K562 (cell line): ENCODE results near the gene ACHE. TPM values are rescaled to one million over a fixed set of nuclear protein-coding genes. Genes with fewer than 3 reads are reported as not detected.

Source experiments
- ATAC-seq: fragments of 200-7000 bp; cut with Tn5 transposase; 3 replicates; pipeline ENCODE4 v1.9.1; 2020; ENCODE audit warnings: moderate library complexity
- BruUV-seq: library from RNA; stranded (reverse); fragments of 400-500 nt; replicated peaks from 2 replicates; lab custom pipeline; 2021; lab: Mats Ljungman, UMichigan
- CTCF ChIA-PET: fragments of 300-600 bp; formaldehyde crosslinking; extraction: SDS; loops from one replicate; lab custom pipeline; 2021; ENCODE audit warnings: low intra/inter-chr PET ratio; lab: Yijun Ruan, JAX
- POLR2A ChIA-PET: fragments of 300-600, 350-650 bp; sonication (Branson Sonifier 250); formaldehyde crosslinking; extraction: SDS; loops from one replicate; lab custom pipeline; 2021; ENCODE audit warnings: antibody characterized with exemption, inconsistent platforms; lab: Yijun Ruan, JAX
- DNase-seq, 4 experiments: peaks; one replicate each; pipeline versions ENCODE4 v3.0.0 to v3.0.0-alpha.2; 2011 to 2018; ENCODE audit warnings: low spot score in 3 of 4, mixed read lengths in 3 of 4; ENCODE audit errors: extremely low read depth in 1 of 4
- FAIRE-seq: peaks from 2 replicates; lab custom pipeline; 2011; peaks lifted over from hg19 to GRCh38; lab: Jason Lieb, UNC
- H2AFZ ChIP-seq: 2 replicates; pipeline ENCODE4 v1.6.0; 2011; ENCODE audit warnings: low read depth, low read length, control low read depth, inconsistent platforms
- H3K27ac ChIP-seq: fragments of 200-600 bp; 3 replicates; pipeline ENCODE4 v1.8.0; 2011; ENCODE audit warnings: low read depth, mild to moderate bottlenecking, control low read depth, inconsistent platforms, low read length, moderate library complexity, mixed read lengths; ENCODE audit errors: extremely low read depth
- H3K27me3 ChIP-seq, 2 experiments: fragments of 300-600 bp in 1 of 2; 2 replicates in 1 of 2; 3 replicates in 1 of 2; pipeline versions ENCODE4 v1.6.0 to v1.8.0; 2011; ENCODE audit warnings: inconsistent platforms in 2 of 2, low read length in 2 of 2, mild to moderate bottlenecking in 1 of 2, mixed read lengths in 1 of 2, moderate library complexity in 1 of 2; ENCODE audit not compliant: control insufficient read depth in 2 of 2, insufficient read depth in 2 of 2
- H3K36me3 ChIP-seq: fragments of 300-600 bp; 3 replicates; pipeline ENCODE4 v1.8.0; 2011; ENCODE audit warnings: mild to moderate bottlenecking, low read length, inconsistent platforms; ENCODE audit not compliant: control insufficient read depth, insufficient read depth
- H3K4me1 ChIP-seq, 2 experiments: fragments of 200-600 bp in 1 of 2; replicated peaks in 1 of 2; 2 replicates in 1 of 2; 3 replicates in 1 of 2; pipeline versions ENCODE4 v1.5.1 to v1.8.0; 2011; ENCODE audit warnings: inconsistent platforms in 2 of 2, low read length in 2 of 2, mild to moderate bottlenecking in 1 of 2, mixed read lengths in 1 of 2, moderate library complexity in 1 of 2; ENCODE audit not compliant: control insufficient read depth in 2 of 2, insufficient read depth in 2 of 2
- H3K4me2 ChIP-seq: 2 replicates; pipeline ENCODE4 v1.6.1; 2011; ENCODE audit warnings: low read length, control low read depth, inconsistent platforms, mixed read lengths; ENCODE audit not compliant: insufficient read depth
- H3K4me3 ChIP-seq: fragments of 200-600 bp; sonication (generic), shearing (Covaris generic); 2 replicates; pipeline ENCODE4 v1.5.1; 2016; ENCODE audit warnings: control low read depth, inconsistent platforms
- H3K79me2 ChIP-seq: fragments of 200-600 bp; 3 replicates; pipeline ENCODE4 v1.8.0; 2011; ENCODE audit warnings: low read length, inconsistent platforms; ENCODE audit not compliant: control insufficient read depth, insufficient read depth
- H3K9ac ChIP-seq, 2 experiments: 2 replicates each; pipeline versions ENCODE4 v1.6.0 to v1.6.1; 2011; ENCODE audit warnings: low read depth in 2 of 2, low read length in 2 of 2, control low read depth in 1 of 2, inconsistent platforms in 1 of 2, mild to moderate bottlenecking in 1 of 2, mixed read lengths in 1 of 2; ENCODE audit not compliant: insufficient read depth in 1 of 2
- H3K9me1 ChIP-seq: one replicate; pipeline ENCODE4 v1.6.0; 2011; ENCODE audit warnings: inconsistent platforms, mild to moderate bottlenecking, low read length, moderate library complexity; ENCODE audit not compliant: control insufficient read depth, insufficient read depth
- H3K9me3 ChIP-seq: replicated peaks from 2 replicates; pipeline ENCODE4 v1.5.1; 2011; ENCODE audit warnings: low read depth, low read length, inconsistent platforms; ENCODE audit not compliant: control insufficient read depth, insufficient read depth
- H4K20me1 ChIP-seq: replicated peaks from 2 replicates; pipeline ENCODE4 v1.6.1; 2011; ENCODE audit warnings: low read length, inconsistent platforms, mixed read lengths; ENCODE audit not compliant: control insufficient read depth, insufficient read depth
- BDP1 ChIP-seq: IDR thresholded peaks from 3 replicates; pipeline ENCODE4 v1.6.1; 2011; ENCODE audit not compliant: insufficient read length, insufficient read depth
- FOXA1 ChIP-seq: fragments of 450-650 bp; IDR thresholded peaks from 2 replicates; pipeline ENCODE4 v1.6.1; 2016; ENCODE audit warnings: mild to moderate bottlenecking, borderline replicate concordance
- GATAD2B ChIP-seq: fragments of 450-650 bp; IDR thresholded peaks from 2 replicates; pipeline ENCODE4 v1.6.1; 2017; ENCODE audit warnings: mild to moderate bottlenecking, borderline replicate concordance
- KAT7 ChIP-seq: sonication (generic); formaldehyde crosslinking; IDR thresholded peaks from 2 replicates; pipeline ENCODE4 v1.8.0; 2022; ENCODE audit warnings: missing genetic modification reagents, mild to moderate bottlenecking, borderline replicate concordance
- MTA1 ChIP-seq: fragments of 450-650 bp; IDR thresholded peaks from 2 replicates; pipeline ENCODE4 v1.6.1; 2017; ENCODE audit warnings: borderline replicate concordance
- POLR2G ChIP-seq: fragments of 200-400 bp; formaldehyde crosslinking; IDR thresholded peaks from 2 replicates; pipeline ENCODE4 v1.6.1; 2017; ENCODE audit warnings: low read depth, mild to moderate bottlenecking, antibody characterized with exemption, low read length, moderate library complexity
- POLR3A ChIP-seq: IDR thresholded peaks from 2 replicates; pipeline ENCODE4 v1.6.1; 2011; ENCODE audit warnings: borderline replicate concordance, mild to moderate bottlenecking, moderate library complexity; ENCODE audit not compliant: insufficient read length, insufficient read depth; ENCODE audit errors: extremely low read depth
- RBFOX2 ChIP-seq: fragments of 200-400 bp; formaldehyde crosslinking; IDR thresholded peaks from 2 replicates; pipeline ENCODE4 v1.6.1; 2017; ENCODE audit warnings: low read depth, mild to moderate bottlenecking, low read length, moderate library complexity
- ZNF57 ChIP-seq: fragments of 450-650 bp; formaldehyde crosslinking; IDR thresholded peaks from 2 replicates; pipeline ENCODE4 v1.4.0; 2020; ENCODE audit warnings: mild to moderate bottlenecking, moderate library complexity
- WGBS: fragments of 100-300 bp; shearing (Covaris generic); methylation state at CpG from one replicate; pipeline ENCODE4 v1.1.6; 2016; ENCODE audit warnings: low coverage, mixed read lengths; ENCODE audit not compliant: insufficient coverage; ENCODE audit errors: missing lambda C conversion rate; 5-methylcytosine and 5-hydroxymethylcytosine counted together
- in situ Hi-C: fragments of 300-500 bp; cut with MboI; formaldehyde crosslinking; loops from 4 replicates; pipeline ENCODE4 v1.15.0; 2018; ENCODE audit warnings: inconsistent platforms, mixed read lengths
- intact Hi-C: fragments of 100-400 bp; cut with micrococcal nuclease; formaldehyde crosslinking; loops from 2 replicates; pipeline ENCODE4 v1.14.2; 2022
- polyA plus RNA-seq, 8 experiments: library from polyadenylated mRNA; depleted of rRNA in 4 of 8; stranded (reverse) in 5 of 8; unstranded in 3 of 8; fragments of >200 nt; fragmentation: Nextera tagmentation in 2 of 8; fragmentation: Illumina TruSeq in 1 of 8; extraction: Ambion mirVana in 2 of 8; extraction: Trizol in 1 of 8; gene quantifications; 2 replicates each; pipeline versions ENCODE4 v1.2.1 to v1.2.3, GENCODE V29; 2011 to 2014; ENCODE audit warnings: inconsistent platforms in 1 of 8, missing spikeins in 1 of 8
- total RNA-seq, 7 experiments: library from RNA; depleted of rRNA in 6 of 7; stranded (reverse); fragments of >200 nt in 6 of 7; fragmentation: Illumina TruSeq in 2 of 7; extraction: Trizol in 2 of 7; gene quantifications; 2 replicates each; pipeline versions ENCODE4 v1.2.1 to v1.2.3, GENCODE V29; 2011 to 2021; ENCODE audit warnings: low replicate concordance in 1 of 7

Gene ACHE
- total and polyA plus RNA-seq, 9 of the 15 experiments (the other 6 are each of a cell fraction or from before 2014, with no cell fraction given) = 0.04 to 8.8 (median 1.9) TPM

DNA sequence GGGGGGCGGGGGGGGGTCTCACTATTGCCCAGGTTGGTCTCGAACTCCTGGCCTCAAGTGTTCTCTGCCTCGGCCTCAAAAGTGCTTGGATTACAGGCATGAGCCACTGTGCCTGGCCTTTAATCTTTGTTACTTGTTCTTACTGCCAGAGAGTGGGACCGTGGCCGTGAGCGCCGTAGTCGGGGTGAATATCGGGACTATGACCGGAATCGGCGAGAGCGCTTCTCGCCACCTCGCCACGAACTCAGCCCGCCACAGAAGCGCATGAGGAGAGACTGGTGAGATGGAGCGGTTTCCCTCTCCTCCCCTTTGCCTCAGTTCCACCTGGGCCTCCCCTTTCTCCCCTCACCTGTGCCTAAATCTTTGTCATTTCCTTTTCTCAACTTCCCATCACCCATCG, 14.6 kb downstream of the ACHE start:
- H3K9me1 ChIP-seq = peaks cover 4% of the 10 kb centered on the region
- no peak overlapping the region for H3K4me2 ChIP-seq
- DNase-seq (no peak), FAIRE-seq (no peak), ATAC-seq (no peak)
- peak overlapping the region in 1 of 2 experiments; percentile 59; a peak in 1 of 4 replicates for H3K9ac ChIP-seq
- peaks cover 18% of the 10 kb centered on the region; the same call in 1 of the 2 replicates for H4K20me1 ChIP-seq
- TF ChIP-seq ZNF57 (CRISPR knock-in tag) (no peak), KAT7 (CRISPR knock-in tag) (no peak), GATAD2B (no peak), POLR3A (no peak), RBFOX2 (peak; percentile 12; the same call in 1 of the 2 replicates), MTA1 (no peak), POLR2G (0 out of 2 replicates have a peak, but pooled peaks have one; percentile 6), FOXA1 (no peak), BDP1 (no peak)
- intact Hi-C loops (no loop called here), in situ Hi-C loops (no loop called here)
- peaks cover 66% of the 10 kb centered on the region for H3K79me2 ChIP-seq
- H3K36me3 ChIP-seq = peaks cover 99% of the 10 kb centered on the region
- ChIA-PET POLR2A (no interaction called here), CTCF (no interaction called here)
- BruUV-seq = no TSS peak
- H3K4me1 ChIP-seq = peaks cover 11 to 37% of the 10 kb centered on the region in 2 experiments; a peak in 4 of 5 replicates
- no peaks in the 10 kb centered on the region for H3K27me3 ChIP-seq
- H3K27ac ChIP-seq = no peak overlapping the region
- no peak overlapping the region for H2AFZ ChIP-seq
- WGBS = 98% methylated on average over 20 of the region's 20 CpGs
- no peak overlapping the region for H3K4me3 ChIP-seq
- H3K9me3 ChIP-seq = no peaks in the 10 kb centered on the region
